Nephron progenitor cell (in vitro differentiated cells): ENCODE data around the gene NFATC2.

Experiments
- DNase-seq: peaks from one replicate; pipeline ENCODE4 v3.0.0; 2021
- H3K27ac Mint-ChIP-seq: 2 replicates; pipeline ENCODE4 v1.8.0; 2021; ENCODE audit warnings: mild to moderate bottlenecking, moderate library complexity, mixed read lengths
- H3K27me3 Mint-ChIP-seq: 2 replicates; pipeline ENCODE4 v1.8.0; 2021; ENCODE audit warnings: mild to moderate bottlenecking, low read depth, mixed read lengths; ENCODE audit not compliant: poor library complexity
- H3K36me3 Mint-ChIP-seq: 2 replicates; pipeline ENCODE4 v1.8.0; 2021; ENCODE audit warnings: low read depth, mixed read lengths
- H3K4me1 Mint-ChIP-seq: 2 replicates; pipeline ENCODE4 v1.8.0; 2021; ENCODE audit warnings: mixed read lengths
- H3K4me3 Mint-ChIP-seq: 2 replicates; pipeline ENCODE4 v1.8.0; 2021; ENCODE audit warnings: mild to moderate bottlenecking, moderate library complexity, mixed read lengths
- H3K9me3 Mint-ChIP-seq: 2 replicates; pipeline ENCODE4 v1.8.0; 2021; ENCODE audit warnings: mild to moderate bottlenecking, moderate library complexity, mixed read lengths
- TF ChIP-seq, protein P1 (sequence below): fragments of 200-600 bp; sonication (generic); IDR thresholded peaks from 2 replicates; pipeline ENCODE4 v1.5.0; 2021; ENCODE audit warnings: antibody characterized with exemption

Gene NFATC2

DNA sequence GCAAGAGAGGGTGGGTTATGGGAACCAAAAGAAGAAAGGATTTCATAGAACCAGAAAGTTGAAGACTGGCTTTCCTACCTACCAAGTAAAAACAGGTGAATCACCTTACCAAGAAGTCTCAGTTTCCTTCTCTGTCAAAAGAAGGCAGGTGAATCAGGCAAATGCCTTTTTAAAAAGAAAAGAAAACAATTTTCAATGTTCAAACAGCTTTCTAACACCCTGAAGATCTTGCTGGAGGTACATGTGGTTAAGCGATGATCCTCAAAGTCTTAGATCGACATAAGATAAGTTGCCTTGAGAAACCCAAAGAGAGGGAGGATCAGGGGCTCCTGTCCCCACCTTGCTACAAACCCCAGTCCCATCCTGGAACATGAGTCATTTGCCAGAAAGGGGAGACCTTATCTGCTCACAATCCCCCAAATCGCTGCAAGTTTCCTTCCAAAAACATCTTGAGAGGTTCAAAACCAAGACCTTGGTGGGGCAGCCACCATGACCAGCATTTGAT, 71.6 kb downstream of the NFATC2 start:
- Mint-ChIP-seq H3K4me1 (peaks cover 21% of the 10 kb centered on the region), H3K27ac (no peak overlapping the region), H3K36me3 (no peaks in the 10 kb centered on the region), H3K27me3 (peaks cover 16% of the 10 kb centered on the region), H3K4me3 (no peak overlapping the region), H3K9me3 (no peaks in the 10 kb centered on the region)
- no peak for DNase-seq
- TF ChIP-seq, protein P1, sequence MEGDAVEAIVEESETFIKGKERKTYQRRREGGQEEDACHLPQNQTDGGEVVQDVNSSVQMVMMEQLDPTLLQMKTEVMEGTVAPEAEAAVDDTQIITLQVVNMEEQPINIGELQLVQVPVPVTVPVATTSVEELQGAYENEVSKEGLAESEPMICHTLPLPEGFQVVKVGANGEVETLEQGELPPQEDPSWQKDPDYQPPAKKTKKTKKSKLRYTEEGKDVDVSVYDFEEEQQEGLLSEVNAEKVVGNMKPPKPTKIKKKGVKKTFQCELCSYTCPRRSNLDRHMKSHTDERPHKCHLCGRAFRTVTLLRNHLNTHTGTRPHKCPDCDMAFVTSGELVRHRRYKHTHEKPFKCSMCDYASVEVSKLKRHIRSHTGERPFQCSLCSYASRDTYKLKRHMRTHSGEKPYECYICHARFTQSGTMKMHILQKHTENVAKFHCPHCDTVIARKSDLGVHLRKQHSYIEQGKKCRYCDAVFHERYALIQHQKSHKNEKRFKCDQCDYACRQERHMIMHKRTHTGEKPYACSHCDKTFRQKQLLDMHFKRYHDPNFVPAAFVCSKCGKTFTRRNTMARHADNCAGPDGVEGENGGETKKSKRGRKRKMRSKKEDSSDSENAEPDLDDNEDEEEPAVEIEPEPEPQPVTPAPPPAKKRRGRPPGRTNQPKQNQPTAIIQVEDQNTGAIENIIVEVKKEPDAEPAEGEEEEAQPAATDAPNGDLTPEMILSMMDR = no peak

DNA sequence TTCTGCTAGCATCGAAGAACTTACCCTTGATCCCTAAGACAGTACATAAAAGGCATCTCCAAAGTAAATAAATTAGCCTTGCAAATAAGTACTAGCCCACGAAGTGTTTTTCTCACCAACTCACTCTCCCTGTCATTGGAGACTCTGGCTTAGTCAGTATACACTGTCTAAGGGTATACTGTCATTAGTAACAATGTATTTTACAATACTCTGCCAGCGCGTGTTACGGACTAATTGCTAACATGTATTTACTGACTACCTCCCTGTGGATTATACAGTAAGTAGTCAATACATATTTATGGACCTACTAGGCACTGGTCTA, 72.1 kb downstream of the NFATC2 start:
- TF ChIP-seq, protein P1 = no peak
- H3K4me1 Mint-ChIP-seq = peaks cover 21% of the 10 kb centered on the region
- no peak for DNase-seq
- no peaks in the 10 kb centered on the region for H3K9me3 Mint-ChIP-seq
- no peak overlapping the region for H3K4me3 Mint-ChIP-seq
- H3K27me3 Mint-ChIP-seq = peaks cover 14% of the 10 kb centered on the region
- no peak overlapping the region for H3K27ac Mint-ChIP-seq
- no peaks in the 10 kb centered on the region for H3K36me3 Mint-ChIP-seq

DNA sequence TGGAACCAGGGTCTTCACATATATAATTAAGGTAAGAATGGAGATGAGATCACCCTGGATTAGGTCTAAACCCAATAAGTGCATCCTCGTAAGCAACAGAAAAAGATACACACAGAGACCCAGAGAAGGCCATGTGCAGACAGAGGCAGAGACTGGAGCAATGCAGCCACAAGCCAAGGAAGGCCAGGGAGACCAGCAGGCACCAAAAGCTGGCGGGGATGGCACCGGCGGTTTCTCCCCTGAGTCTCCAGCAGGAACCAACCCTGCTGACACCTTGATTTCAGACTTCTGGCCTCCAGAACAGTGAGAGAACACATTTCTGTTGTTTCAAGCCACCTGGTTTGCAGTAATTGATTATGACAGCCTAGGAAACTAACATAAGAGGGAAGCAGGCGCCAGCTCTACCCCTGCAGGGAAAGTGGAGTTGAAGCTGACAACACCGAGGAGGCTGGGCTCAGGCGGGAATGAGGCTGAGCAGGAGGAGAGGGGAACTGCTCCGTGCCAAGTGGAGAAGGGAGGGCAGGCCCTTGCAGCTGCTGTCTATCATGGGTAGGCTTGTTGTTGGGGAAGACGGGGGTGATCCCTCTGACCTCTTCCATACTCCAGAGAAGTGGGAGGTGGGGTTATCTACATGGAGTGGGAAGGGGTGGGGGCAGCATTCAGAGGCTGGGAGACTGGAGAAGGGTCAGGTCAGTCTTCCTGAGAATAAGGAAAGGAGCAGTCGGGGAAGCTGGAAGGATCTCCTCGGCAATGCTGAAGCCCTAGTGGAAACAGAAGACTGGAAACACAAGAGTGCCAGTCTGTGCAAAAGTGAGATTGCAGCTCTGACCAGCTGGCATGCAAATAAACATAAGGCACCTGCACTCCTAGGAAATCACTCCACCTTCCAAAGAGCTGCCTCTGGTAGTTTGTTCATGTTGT, 72.7 kb downstream of the NFATC2 start:
- no peak for DNase-seq
- H3K36me3 Mint-ChIP-seq = no peaks in the 10 kb centered on the region
- TF ChIP-seq, protein P1 = no peak
- peaks cover 21% of the 10 kb centered on the region for H3K4me1 Mint-ChIP-seq
- no peak overlapping the region for H3K27ac Mint-ChIP-seq
- no peaks in the 10 kb centered on the region for H3K9me3 Mint-ChIP-seq
- H3K27me3 Mint-ChIP-seq = peaks cover 10% of the 10 kb centered on the region
- no peak overlapping the region for H3K4me3 Mint-ChIP-seq

DNA sequence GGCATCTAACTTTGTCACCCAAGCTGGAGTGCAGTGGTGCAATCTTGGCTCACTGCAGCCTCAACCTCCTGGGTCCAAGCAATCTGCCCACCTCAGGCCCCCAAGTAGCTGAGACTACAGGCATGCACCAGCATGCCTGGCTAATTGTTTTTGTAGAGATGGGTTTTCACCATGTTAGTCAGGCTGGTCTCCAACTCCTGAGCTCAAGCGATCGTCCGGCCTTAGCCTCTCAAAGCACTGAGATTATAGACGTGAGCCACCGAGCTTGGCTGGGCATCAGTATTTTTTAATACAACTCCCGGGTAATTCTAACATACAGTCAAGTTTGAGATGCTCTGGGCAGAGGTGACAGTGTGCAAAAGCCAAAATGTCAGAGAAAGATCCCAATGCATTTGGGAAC, 73.5 kb downstream of the NFATC2 start:
- no peak overlapping the region for H3K4me3 Mint-ChIP-seq
- no peak for DNase-seq

DNA sequence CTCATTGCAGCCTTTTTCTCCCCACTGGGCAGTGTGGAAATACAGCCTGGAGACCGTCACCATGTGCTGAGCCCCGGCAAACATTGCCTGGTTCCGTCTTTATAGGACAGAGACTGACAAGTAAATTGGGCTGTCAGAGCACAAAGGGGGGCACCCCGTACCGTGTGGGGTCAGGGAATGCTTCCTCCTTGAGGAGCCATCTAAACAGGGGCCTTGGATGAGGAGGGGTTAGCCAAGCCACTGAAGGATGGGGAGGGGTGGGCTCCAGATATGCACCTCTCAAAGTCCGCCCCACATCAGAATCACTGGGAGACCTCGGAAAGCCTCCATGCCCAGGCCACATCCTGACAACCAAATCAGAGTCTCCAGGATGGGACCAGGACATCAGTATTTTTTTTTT, 73.9 kb downstream of the NFATC2 start:
- TF ChIP-seq, protein P1 = no peak
- peaks cover 21% of the 10 kb centered on the region for H3K4me1 Mint-ChIP-seq
- H3K4me3 Mint-ChIP-seq = no peak overlapping the region
- H3K9me3 Mint-ChIP-seq = no peaks in the 10 kb centered on the region
- no peak for DNase-seq
- peaks cover 10% of the 10 kb centered on the region for H3K27me3 Mint-ChIP-seq
- no peak overlapping the region for H3K27ac Mint-ChIP-seq
- H3K36me3 Mint-ChIP-seq = no peaks in the 10 kb centered on the region

More for the DNA sequence above, 73.5 kb downstream of the NFATC2 start:
- no peak overlapping the region for H3K27ac Mint-ChIP-seq
- TF ChIP-seq, protein P1 = no peak
- H3K27me3 Mint-ChIP-seq = peaks cover 10% of the 10 kb centered on the region
- H3K9me3 Mint-ChIP-seq = no peaks in the 10 kb centered on the region
- H3K4me1 Mint-ChIP-seq = peaks cover 21% of the 10 kb centered on the region
- H3K36me3 Mint-ChIP-seq = no peaks in the 10 kb centered on the region
